Peyer's patch (tissue), 4 donors: ENCODE data around the gene ZBTB7B.

Experiments used
- CTCF ChIP-seq, 6 experiments: fragments of 450-650 bp in 4 of 6; fragments of 200-600 bp in 2 of 6; sonication (generic) in 1 of 6; IDR thresholded peaks; one replicate each; pipeline ENCODE4 v1.5.1; 2017 to 2019; ENCODE audit warnings: antibody characterized with exemption in 6 of 6, mild to moderate bottlenecking in 3 of 6, moderate library complexity in 1 of 6
- POLR2A ChIP-seq, 2 donors: fragments of 450-650 bp; IDR thresholded peaks; one replicate each; pipeline ENCODE4 v1.5.1; 2017; ENCODE audit warnings: antibody characterized with exemption in 2 of 2, mild to moderate bottlenecking in 2 of 2, moderate library complexity in 2 of 2

GRCh38 chr1:154956544-154956941 lies 46.1 kb upstream of the ZBTB7B start:
- no peak for TF ChIP-seq CTCF (IDR thresholded peaks at IDR 0.05)
- no peak for TF ChIP-seq POLR2A (IDR thresholded peaks at IDR 0.05)
